ENCODE results near the gene GDPD3. TPM values are rescaled to one million over a fixed set of nuclear protein-coding genes. Genes with fewer than 3 reads are reported as not detected.

GDPD3 gene
- total and polyA plus RNA-seq, 10 of the 15 experiments (the other 5 are each of a cell fraction or from before 2014, with no cell fraction given): 0.29 to 3.3 (median 0.97) TPM

GRCh38 chr16:30068750-30069610 is 44.4 kb downstream of the GDPD3 start:
- Histone ChIP-seq H3K27me3 (replicated peaks in 1 of 2; ENCODE audit: control insufficient read depth in 2 of 2, insufficient read depth in 2 of 2, low read length in 1 of 2) (no peaks in the 10 kb centered on the region), H3K9ac (ENCODE audit: control insufficient read depth, insufficient read depth, low read length) (no peak overlapping the region), H2AFZ (ENCODE audit: control insufficient read depth, low read depth, low read length) (no peak overlapping the region), H3K4me3 (peak overlapping the region; percentile 49), H3K36me3 (ENCODE audit: control insufficient read depth in 2 of 2, insufficient read depth in 2 of 2, low read length in 1 of 2) (peaks cover 30 to 32% of the 10 kb centered on the region in 2 experiments), H3K27ac (ENCODE audit: control insufficient read depth, insufficient read depth) (no peak overlapping the region), H4K20me1 (ENCODE audit: control insufficient read depth, insufficient read depth) (peaks cover 24% of the 10 kb centered on the region), H3K4me1 (ENCODE audit: control insufficient read depth, insufficient read depth, low read length) (peaks cover 23% of the 10 kb centered on the region), H3K79me2 (ENCODE audit: control insufficient read depth, insufficient read depth, low read length) (peaks cover 62% of the 10 kb centered on the region), H3K9me3 (replicated peaks; ENCODE audit: control insufficient read depth, insufficient read depth, low read length) (no peaks in the 10 kb centered on the region), H3K4me2 (ENCODE audit: control insufficient read depth, insufficient read depth) (peak overlapping the region; percentile 66)
- ATAC-seq (no peak), DNase-seq (ENCODE audit: low read depth, low spot score) (no peak), FAIRE-seq (no peak)
- ChIA-PET CTCF (interaction anchor here (8.5 kb wide), 1 partner anchor 23 kb away, joined by 77 read pairs; the partner anchor contains the start of gene TBX6), POLR2A (interaction anchor here (1.2 kb wide), 1 partner anchor 14 kb away, joined by 3 read pairs; no protein-coding TSS in a partner anchor), RAD21 (ENCODE audit: unreplicated experiment) (no interaction called here), SMC1A (ENCODE audit: uncharacterized antibody, unreplicated experiment) (no interaction called here)
- BruUV-seq (replicated peaks): no TSS peak
- WGBS (ENCODE audit: insufficient coverage, insufficient replicate concordance, low lambda C conversion rate, missing lambda C conversion rate): 88% methylated on average over 17 of the region's 17 CpGs
- in situ Hi-C loops (cut with MboI) (no loop called here), intact Hi-C loops (cut with micrococcal nuclease; ENCODE audit: unreplicated experiment) (no loop called here)
- peak; percentile 32 to 61 (median 48); a peak in 4 of 6 replicates for TF ChIP-seq CTCF (IDR thresholded peaks at IDR 0.05 in 2 of 3, conservative IDR thresholded peaks at IDR 0.05 in 1 of 3; ENCODE audit: control insufficient read depth in 2 of 3, extremely low read depth in 1 of 3, insufficient read depth in 1 of 3, low read depth in 3 of 3, low read length in 3 of 3)
- TF ChIP-seq SMC3 (IDR thresholded peaks at IDR 0.05; ENCODE audit: borderline replicate concordance, low read length): 0 out of 2 replicates have a peak, but pooled peaks have one; percentile 3
- TF ChIP-seq E2F8 (IDR thresholded peaks at IDR 0.05; ENCODE audit: low read depth, partially characterized antibody): no peak
- TF ChIP-seq POLR2AphosphoS5 (IDR thresholded peaks at IDR 0.05; ENCODE audit: low read length): peak; percentile 16; the same call in 1 of the 2 replicates
- no peak for TF ChIP-seq KDM1A (IDR thresholded peaks at IDR 0.05; ENCODE audit: borderline replicate concordance)
- TF ChIP-seq POLR2AphosphoS2 (IDR thresholded peaks at IDR 0.05; ENCODE audit: low read depth, low read length): peak; percentile 6; the same call in 1 of the 2 replicates
- no peak for TF ChIP-seq EP300 (IDR thresholded peaks at IDR 0.05; ENCODE audit: borderline replicate concordance in 1 of 2, control insufficient read depth in 1 of 2, low read depth in 2 of 2, low read length in 2 of 2)
- peak; percentile 66; the same call in 1 of the 3 replicates for TF ChIP-seq POU2F2 (IDR thresholded peaks at IDR 0.05; ENCODE audit: borderline replicate concordance, low read depth, low read length)
- TF ChIP-seq POLR2A (IDR thresholded peaks at IDR 0.05; ENCODE audit: low read depth, low read length): peak; percentile 33; the same call in 1 of the 2 replicates
- peak; percentile 58; the same call in 1 of the 2 replicates for TF ChIP-seq YY1 (IDR thresholded peaks at IDR 0.05; ENCODE audit: low read depth, low read length)
- peak; percentile 45 for TF ChIP-seq RAD21 (IDR thresholded peaks at IDR 0.05; ENCODE audit: insufficient read depth, low read depth, low read length)
